ENCODE data around the gene RHBDL3.
"Not testable (repeated sequence)": the region's sequence is repeated elsewhere in the genome, so short reads cannot be mapped to it uniquely, and the experiment has no call there.

The RHBDL3 gene

GRCh38 chr17:32261936-32262510, 3.6 kb upstream of the RHBDL3 start:
- Histone ChIP-seq H3K79me2 (ENCODE audit: insufficient read depth, low read length) (no peaks in the 10 kb centered on the region), H2AFZ (ENCODE audit: low read depth, low read length, severe bottlenecking) (no peak overlapping the region), H3K27ac (ENCODE audit: low read depth, low read length) (no peak overlapping the region), H3K36me3 (ENCODE audit: low read length) (no peaks in the 10 kb centered on the region), H3K4me3 (ENCODE audit: insufficient read depth, low read length, poor library complexity, severe bottlenecking) (no peak overlapping the region), H3K4me2 (ENCODE audit: low read depth, low read length, poor library complexity, severe bottlenecking) (no peak overlapping the region), H4K20me1 (ENCODE audit: low read depth, low read length) (no peaks in the 10 kb centered on the region), H3K9me2 (replicated peaks; ENCODE audit: insufficient read depth, low read length) (no peaks in the 10 kb centered on the region), H3K9me3 (ENCODE audit: insufficient read depth, low read length) (no peaks in the 10 kb centered on the region), H3K9ac (ENCODE audit: low read length) (no peak overlapping the region), H3K27me3 (ENCODE audit: low read length) (no peaks in the 10 kb centered on the region), H3F3A (ENCODE audit: insufficient read depth) (no peaks in the 10 kb centered on the region)
- TF ChIP-seq CTCF (IDR thresholded peaks at IDR 0.05; ENCODE audit: insufficient read depth, low read length, poor library complexity, severe bottlenecking), result no peak
- TF ChIP-seq EZH2phosphoT487 (conservative IDR thresholded peaks at IDR 0.05; ENCODE audit: low read length), result no peak

GRCh38 chr17:32263515-32263914, 2.1 kb upstream of the RHBDL3 start:
- not testable (repeated sequence) for H3K79me2 ChIP-seq (ENCODE audit: insufficient read depth, low read length); H4K20me1 ChIP-seq (ENCODE audit: low read depth, low read length); H3K9me3 ChIP-seq (ENCODE audit: insufficient read depth, low read length); H3K27ac ChIP-seq (ENCODE audit: low read depth, low read length); H3K36me3 ChIP-seq (ENCODE audit: low read length); H3F3A ChIP-seq (ENCODE audit: insufficient read depth); H3K4me3 ChIP-seq (ENCODE audit: insufficient read depth, low read length, poor library complexity, severe bottlenecking); H3K9me2 ChIP-seq (replicated peaks; ENCODE audit: insufficient read depth, low read length); H3K9ac ChIP-seq (ENCODE audit: low read length); H3K27me3 ChIP-seq (ENCODE audit: low read length); H2AFZ ChIP-seq (ENCODE audit: low read depth, low read length, severe bottlenecking); H3K4me2 ChIP-seq (ENCODE audit: low read depth, low read length, poor library complexity, severe bottlenecking)

GRCh38 chr17:32264140-32264799, 1.4 kb upstream of the RHBDL3 start:
- no peak overlapping the region for H3K4me3 ChIP-seq (ENCODE audit: insufficient read depth, low read length, poor library complexity, severe bottlenecking)
- H2AFZ ChIP-seq (ENCODE audit: low read depth, low read length, severe bottlenecking), result no peak overlapping the region
- H3K9me3 ChIP-seq (ENCODE audit: insufficient read depth, low read length), result no peaks in the 10 kb centered on the region
- no peaks in the 10 kb centered on the region for H3F3A ChIP-seq (ENCODE audit: insufficient read depth)
- no peaks in the 10 kb centered on the region for H3K79me2 ChIP-seq (ENCODE audit: insufficient read depth, low read length)
- H3K27ac ChIP-seq (ENCODE audit: low read depth, low read length), result no peak overlapping the region
- no peaks in the 10 kb centered on the region for H4K20me1 ChIP-seq (ENCODE audit: low read depth, low read length)
- no peaks in the 10 kb centered on the region for H3K9me2 ChIP-seq (replicated peaks; ENCODE audit: insufficient read depth, low read length)
- no peaks in the 10 kb centered on the region for H3K27me3 ChIP-seq (ENCODE audit: low read length)
- TF ChIP-seq CTCF (IDR thresholded peaks at IDR 0.05; ENCODE audit: insufficient read depth, low read length, poor library complexity, severe bottlenecking), result no peak
- TF ChIP-seq EZH2phosphoT487 (conservative IDR thresholded peaks at IDR 0.05; ENCODE audit: low read length), result no peak
- no peak overlapping the region for H3K4me2 ChIP-seq (ENCODE audit: low read depth, low read length, poor library complexity, severe bottlenecking)
- H3K36me3 ChIP-seq (ENCODE audit: low read length), result no peaks in the 10 kb centered on the region
- H3K9ac ChIP-seq (ENCODE audit: low read length), result no peak overlapping the region

GRCh38 chr17:32264823-32265191, 825 bp upstream of the RHBDL3 start:
- H3K79me2 ChIP-seq (ENCODE audit: insufficient read depth, low read length), result no peaks in the 10 kb centered on the region
- no peak overlapping the region for H3K9ac ChIP-seq (ENCODE audit: low read length)
- no peaks in the 10 kb centered on the region for H3F3A ChIP-seq (ENCODE audit: insufficient read depth)
- no peaks in the 10 kb centered on the region for H4K20me1 ChIP-seq (ENCODE audit: low read depth, low read length)
- H3K9me2 ChIP-seq (replicated peaks; ENCODE audit: insufficient read depth, low read length), result no peaks in the 10 kb centered on the region
- H3K9me3 ChIP-seq (ENCODE audit: insufficient read depth, low read length), result no peaks in the 10 kb centered on the region
- no peak for TF ChIP-seq CTCF (IDR thresholded peaks at IDR 0.05; ENCODE audit: insufficient read depth, low read length, poor library complexity, severe bottlenecking)
- TF ChIP-seq EZH2phosphoT487 (conservative IDR thresholded peaks at IDR 0.05; ENCODE audit: low read length), result no peak
- H3K36me3 ChIP-seq (ENCODE audit: low read length), result no peaks in the 10 kb centered on the region
- H3K4me2 ChIP-seq (ENCODE audit: low read depth, low read length, poor library complexity, severe bottlenecking), result no peak overlapping the region
- no peaks in the 10 kb centered on the region for H3K27me3 ChIP-seq (ENCODE audit: low read length)
- H3K27ac ChIP-seq (ENCODE audit: low read depth, low read length), result no peak overlapping the region
- H2AFZ ChIP-seq (ENCODE audit: low read depth, low read length, severe bottlenecking), result no peak overlapping the region
- no peak overlapping the region for H3K4me3 ChIP-seq (ENCODE audit: insufficient read depth, low read length, poor library complexity, severe bottlenecking)

Data from SU-DHL-6 (cell line).